SK-N-SH (cell line): Measurements from ENCODE around the gene SFXN1. TPM values are rescaled to one million over a fixed set of nuclear protein-coding genes. Genes with fewer than 3 reads are reported as not detected.

Experiments
- CTCF ChIA-PET: fragments of 300-600, 350-600 bp; formaldehyde crosslinking; extraction: SDS; loops from one replicate; lab custom pipeline; 2021; lab: Yijun Ruan, JAX
- POLR2A ChIA-PET: fragments of 350-600 bp; sonication (Branson Sonifier 250); formaldehyde crosslinking; extraction: SDS; loops from one replicate; lab custom pipeline; 2020; ENCODE audit warnings: antibody characterized with exemption, inconsistent platforms; lab: Yijun Ruan, JAX
- DNase-seq: peaks from one replicate; pipeline ENCODE4 v3.0.0; 2012
- H2AFZ ChIP-seq: fragments of 200-600 bp; sonication (generic); 2 replicates; pipeline ENCODE4 v1.8.1; 2016; ENCODE audit warnings: antibody characterized with exemption, mild to moderate bottlenecking, low read depth
- H3F3A ChIP-seq: fragments of 200-600 bp; sonication (generic); replicated peaks from 2 replicates; pipeline ENCODE3; 2016; ENCODE audit warnings: antibody characterized with exemption, mild to moderate bottlenecking; ENCODE audit not compliant: insufficient read depth
- H3K27ac ChIP-seq, 2 experiments: fragments of 200-500 bp in 1 of 2; fragments of 200-600 bp in 1 of 2; sonication (Bioruptor generic) in 1 of 2; sonication (generic), shearing (Covaris generic) in 1 of 2; 2 replicates each; pipeline versions ENCODE4 v1.5.1 to v1.6.1; 2014 to 2016; ENCODE audit warnings: low read depth in 2 of 2, inconsistent platforms in 1 of 2, low read length in 1 of 2, mild to moderate bottlenecking in 1 of 2, mixed read lengths in 1 of 2
- H3K27me3 ChIP-seq: fragments of 200-600 bp; sonication (generic), shearing (Covaris generic); 2 replicates; pipeline ENCODE4 v1.6.1; 2016; ENCODE audit warnings: mixed run types; ENCODE audit not compliant: insufficient read depth
- H3K36me3 ChIP-seq, 2 experiments: fragments of 200-500 bp in 1 of 2; fragments of 200-600 bp in 1 of 2; sonication (Bioruptor generic) in 1 of 2; sonication (generic) in 1 of 2; replicated peaks in 1 of 2; 2 replicates each; pipeline versions ENCODE3 to v1.5.1; 2014 to 2016; ENCODE audit warnings: low read length in 1 of 2, mild to moderate bottlenecking in 1 of 2; ENCODE audit not compliant: insufficient read depth in 2 of 2, control insufficient read depth in 1 of 2
- H3K4me1 ChIP-seq, 2 experiments: fragments of 200-500 bp in 1 of 2; fragments of 200-600 bp in 1 of 2; sonication (Bioruptor generic) in 1 of 2; sonication (generic), shearing (Covaris generic) in 1 of 2; 2 replicates each; pipeline versions ENCODE4 v1.5.1 to v1.6.1; 2014 to 2016; ENCODE audit warnings: low read depth in 1 of 2, low read length in 1 of 2, mixed run types in 1 of 2; ENCODE audit not compliant: insufficient read depth in 2 of 2, control insufficient read depth in 1 of 2
- H3K4me2 ChIP-seq: fragments of 200-600 bp; sonication (generic), shearing (Covaris generic); 2 replicates; pipeline ENCODE4 v1.6.1; 2017; ENCODE audit warnings: mixed run types
- H3K4me3 ChIP-seq, 2 experiments: fragments of 200-500 bp in 1 of 2; fragments of 200-600 bp in 1 of 2; sonication (Bioruptor generic) in 1 of 2; sonication (generic), shearing (Covaris generic) in 1 of 2; 2 replicates each; pipeline versions ENCODE4 v1.5.1 to v1.8.1; 2014 to 2016; ENCODE audit warnings: low read depth in 2 of 2, inconsistent platforms in 1 of 2, low read length in 1 of 2, mild to moderate bottlenecking in 1 of 2, mixed read lengths in 1 of 2, moderate library complexity in 1 of 2
- H3K79me2 ChIP-seq: fragments of 200-600 bp; sonication (generic); 2 replicates; pipeline ENCODE4 v1.8.1; 2017; ENCODE audit warnings: mild to moderate bottlenecking; ENCODE audit not compliant: insufficient read depth
- H3K9ac ChIP-seq: fragments of 200-600 bp; sonication (generic); 2 replicates; pipeline ENCODE4 v1.6.1; 2017; ENCODE audit warnings: mixed run types
- H3K9me2 ChIP-seq: fragments of 200-600 bp; sonication (generic); 2 replicates; pipeline ENCODE4 v1.6.1; 2017; ENCODE audit warnings: mixed run types
- H3K9me3 ChIP-seq: fragments of 200-600 bp; sonication (generic); 2 replicates; pipeline ENCODE4 v1.6.1; 2017; ENCODE audit warnings: mixed run types, mild to moderate bottlenecking, moderate library complexity
- H4K20me1 ChIP-seq: fragments of 200-600 bp; sonication (generic); 2 replicates; pipeline ENCODE4 v1.6.1; 2017; ENCODE audit warnings: mild to moderate bottlenecking, mixed run types; ENCODE audit not compliant: insufficient read depth
- CTCF ChIP-seq: fragments of 200-600 bp; sonication (generic); IDR thresholded peaks from 2 replicates; pipeline ENCODE4 v1.6.1; 2017; ENCODE audit warnings: antibody characterized with exemption, mild to moderate bottlenecking, moderate library complexity
- ELF1 ChIP-seq: IDR thresholded peaks from 2 replicates; pipeline ENCODE4 v1.4.0; 2012
- GABPA ChIP-seq: IDR thresholded peaks from 2 replicates; pipeline ENCODE4 v1.4.0; 2012; ENCODE audit warnings: low read depth, mild to moderate bottlenecking
- IRF3 ChIP-seq: fragments of 150-350 bp; IDR thresholded peaks from 2 replicates; pipeline ENCODE4 v1.6.1; 2016; ENCODE audit warnings: mild to moderate bottlenecking, low read depth, low read length
- JUND ChIP-seq: IDR thresholded peaks from 2 replicates; pipeline ENCODE4 v1.4.0; 2012
- MXI1 ChIP-seq: IDR thresholded peaks from 2 replicates; pipeline ENCODE4 v1.6.1; 2012; ENCODE audit warnings: mild to moderate bottlenecking, low read depth, low read length, improper control_type of control experiment
- NRF1 ChIP-seq: IDR thresholded peaks from 2 replicates; pipeline ENCODE4 v1.6.1; 2012; ENCODE audit warnings: low read depth, mild to moderate bottlenecking, low read length
- RAD21 ChIP-seq: IDR thresholded peaks from 2 replicates; pipeline ENCODE4 v1.6.1; 2012; ENCODE audit warnings: mild to moderate bottlenecking, low read length
- REST ChIP-seq: IDR thresholded peaks from 2 replicates; pipeline ENCODE4 v1.6.1; 2012; ENCODE audit warnings: mild to moderate bottlenecking, low read depth, low read length, moderate library complexity
- TAF1 ChIP-seq: IDR thresholded peaks from 2 replicates; pipeline ENCODE4 v1.6.1; 2012; ENCODE audit warnings: low read depth, mild to moderate bottlenecking, low read length, moderate library complexity, borderline replicate concordance
- USF2 ChIP-seq: fragments of 150-350 bp; IDR thresholded peaks from 2 replicates; pipeline ENCODE4 v1.6.1; 2017; ENCODE audit warnings: antibody characterized with exemption, low read length, low read depth, borderline replicate concordance
- YY1 ChIP-seq: IDR thresholded peaks from 2 replicates; pipeline ENCODE4 v1.4.0; 2012; ENCODE audit warnings: low read depth, mild to moderate bottlenecking
- WGBS: methylation state at CpG from one replicate; pipeline ENCODE4 v1.1.6; 2017; ENCODE audit warnings: low lambda C conversion rate; 5-methylcytosine and 5-hydroxymethylcytosine counted together
- polyA plus RNA-seq, 3 experiments: library from polyadenylated mRNA; depleted of rRNA; stranded (reverse); fragments of >200 nt; gene quantifications; 2 replicates each; pipeline ENCODE4 v1.2.3, GENCODE V29; 2012

Gene SFXN1
- polyA plus RNA-seq, 1 of the 3 experiments (the other 2 are of a cell fraction), result 73.6 TPM

GRCh38 chr5:175465282-175465681 is 13.1 kb upstream of the SFXN1 start:
- Histone ChIP-seq H3K27me3 (no peaks in the 10 kb centered on the region), H2AFZ (no peak overlapping the region), H4K20me1 (no peaks in the 10 kb centered on the region), H3K9me2 (no peaks in the 10 kb centered on the region), H3K4me2 (no peak overlapping the region), H3K79me2 (no peaks in the 10 kb centered on the region), H3K27ac (no peak overlapping the region), H3K4me1 (no peaks in the 10 kb centered on the region; a peak in 1 of 4 replicates), H3K36me3 (no peaks in the 10 kb centered on the region), H3K9ac (no peak overlapping the region), H3F3A (no peaks in the 10 kb centered on the region), H3K9me3 (no peaks in the 10 kb centered on the region), H3K4me3 (no peak overlapping the region)
- CTCF ChIA-PET, result interaction anchor here (0.6 to 3.2 kb wide), 34 partner anchors 10 to 555 kb away, joined by 3 to 40 read pairs (median 4); partner anchors contain the start of genes DRD1 and SFXN1
- WGBS, result 0% methylated on average over 3 of the region's 3 CpGs
- POLR2A ChIA-PET, result interaction anchor here (1.4 kb wide), 1 partner anchor 13 kb away, joined by 5 read pairs; the partner anchor contains the start of gene SFXN1
- DNase-seq, result no peak
- TF ChIP-seq JUND (no peak), REST (no peak), RAD21 (no peak), GABPA (no peak), CTCF (no peak), ELF1 (no peak), IRF3 (no peak), TAF1 (no peak), MXI1 (no peak), USF2 (no peak), YY1 (no peak), NRF1 (no peak)
